Renal pelvis (tissue), 4 donors: ENCODE data around the gene GNB1L. TPM values are rescaled to one million over a fixed set of nuclear protein-coding genes. Genes with fewer than 3 reads are reported as not detected.
"Not testable (repeated sequence)": the region's sequence is repeated elsewhere in the genome, so short reads cannot be mapped to it uniquely, and the experiment has no call there.

ENCODE experiments used
- DNase-seq: peaks from one replicate; pipeline ENCODE4 v3.0.0-alpha.2; 2013
- polyA plus RNA-seq, 3 donors: library from polyadenylated mRNA; unstranded; fragments of 120-200 nt; gene quantifications; one replicate each; pipeline ENCODE4 v1.2.1, GENCODE V29; 2013; ENCODE audit not compliant: insufficient read length in 3 of 3

The GNB1L gene
- polyA plus RNA-seq, 3 donors: 5.6 to 8.3 (median 7.2) TPM

DNA sequence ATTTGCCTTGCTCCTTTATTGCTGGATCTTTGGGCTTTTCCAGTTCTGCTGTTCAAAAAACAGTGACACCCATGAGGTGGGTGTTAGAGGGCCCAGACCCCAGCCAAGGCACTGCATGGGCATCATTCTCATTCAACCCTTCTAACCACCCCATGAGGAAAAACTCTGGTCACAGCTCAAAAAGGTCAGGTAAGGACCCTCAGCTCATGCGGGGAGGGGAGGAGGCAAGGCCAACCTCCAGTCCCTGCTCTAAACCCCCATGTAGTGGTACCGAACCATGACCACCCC is 7.4 kb downstream of the GNB1L start:
- DNase-seq: no peak

GRCh38 chr22:19846620-19847344 is 7.9 kb downstream of the GNB1L start:
- no peak for DNase-seq

DNA sequence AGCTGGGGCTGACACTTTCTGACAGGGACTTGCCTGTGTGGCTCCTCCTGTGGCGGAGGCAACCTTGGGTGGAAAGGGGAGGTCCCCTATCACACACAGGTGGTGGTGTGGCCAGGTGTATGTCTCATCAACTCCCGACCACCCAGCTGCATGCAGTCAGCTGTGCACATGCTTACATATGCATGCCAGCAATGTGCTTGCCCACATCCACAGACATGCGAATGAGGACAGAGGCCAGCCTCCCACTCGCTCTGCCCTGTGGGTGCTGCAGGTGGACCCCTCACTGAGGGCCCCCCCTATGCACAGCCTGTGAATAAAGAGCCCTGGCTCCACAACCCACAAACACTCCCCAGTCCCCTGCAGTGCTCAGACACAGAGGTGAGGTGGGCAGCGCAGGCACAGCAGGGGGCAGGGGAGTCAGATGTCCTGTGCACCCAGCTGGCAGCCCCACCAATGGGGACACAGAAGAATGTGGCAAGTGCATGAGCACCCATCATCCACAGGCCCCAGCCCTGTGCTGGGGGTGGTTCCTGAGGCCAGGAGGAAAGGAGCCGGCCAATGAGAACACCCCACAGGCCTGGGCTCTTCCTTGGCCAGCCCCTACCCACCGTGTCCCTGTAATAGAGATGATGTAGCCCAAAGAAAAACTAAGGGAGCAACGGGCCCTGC is 9.5 kb downstream of the GNB1L start:
- DNase-seq: no peak

DNA sequence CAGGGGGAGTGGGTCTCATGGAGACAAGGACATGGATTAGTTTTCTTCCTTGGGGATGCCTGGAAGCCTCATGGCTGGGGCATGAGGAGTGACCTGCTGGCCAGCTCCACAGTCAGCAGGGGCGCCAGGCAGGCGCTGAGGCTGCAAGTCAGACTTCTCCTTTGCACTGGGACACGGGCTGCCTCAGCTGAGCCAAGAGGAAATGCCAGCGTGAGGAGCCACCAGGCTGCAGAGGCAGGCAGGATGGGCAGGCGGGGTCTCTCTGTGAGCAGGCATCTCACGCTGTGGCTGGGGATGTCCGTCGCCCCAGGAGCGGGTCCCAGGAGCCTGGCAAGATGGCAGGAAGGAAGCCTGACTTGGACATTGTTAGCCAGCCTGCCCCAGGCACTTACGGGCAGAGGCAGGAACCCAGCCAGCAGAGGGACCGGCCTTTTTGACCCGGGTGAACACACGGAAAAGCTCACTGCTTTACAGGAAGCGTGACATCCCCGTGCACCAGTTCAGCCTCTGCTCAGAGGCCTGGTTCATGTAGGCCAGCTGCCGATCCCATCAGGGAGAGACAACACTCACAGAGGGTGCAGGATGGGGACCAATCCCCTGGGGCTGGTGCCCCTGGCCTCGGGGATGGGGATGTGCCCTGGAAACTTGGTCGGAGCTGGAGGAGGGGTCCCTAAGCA is 10.2 kb downstream of the GNB1L start:
- DNase-seq: no peak

DNA sequence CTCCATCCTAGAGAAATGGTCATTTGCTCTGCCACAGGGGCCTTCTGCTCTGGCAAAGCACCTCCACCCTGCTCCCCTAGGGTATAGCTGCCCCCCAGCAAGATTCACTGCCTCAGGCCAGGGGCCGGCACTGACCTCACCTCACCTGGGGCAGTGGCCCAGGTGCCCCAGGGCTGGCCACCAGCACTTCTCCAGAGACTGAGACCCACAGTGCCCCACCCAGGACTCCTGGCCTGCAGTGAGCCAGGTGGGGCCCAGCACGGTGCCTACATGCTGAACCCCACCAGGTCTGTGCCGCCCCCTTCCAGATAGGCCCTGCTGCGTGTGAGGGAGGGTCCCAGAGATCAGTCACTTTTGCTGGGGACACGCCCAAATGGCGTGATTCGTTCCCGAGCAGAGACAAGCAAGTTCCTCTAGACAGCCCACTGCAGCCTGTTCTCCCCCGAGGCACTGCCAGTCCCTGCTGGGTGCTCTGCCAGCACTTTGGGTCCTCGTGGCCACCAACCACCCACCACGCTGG is 10.8 kb downstream of the GNB1L start:
- no peak for DNase-seq

DNA sequence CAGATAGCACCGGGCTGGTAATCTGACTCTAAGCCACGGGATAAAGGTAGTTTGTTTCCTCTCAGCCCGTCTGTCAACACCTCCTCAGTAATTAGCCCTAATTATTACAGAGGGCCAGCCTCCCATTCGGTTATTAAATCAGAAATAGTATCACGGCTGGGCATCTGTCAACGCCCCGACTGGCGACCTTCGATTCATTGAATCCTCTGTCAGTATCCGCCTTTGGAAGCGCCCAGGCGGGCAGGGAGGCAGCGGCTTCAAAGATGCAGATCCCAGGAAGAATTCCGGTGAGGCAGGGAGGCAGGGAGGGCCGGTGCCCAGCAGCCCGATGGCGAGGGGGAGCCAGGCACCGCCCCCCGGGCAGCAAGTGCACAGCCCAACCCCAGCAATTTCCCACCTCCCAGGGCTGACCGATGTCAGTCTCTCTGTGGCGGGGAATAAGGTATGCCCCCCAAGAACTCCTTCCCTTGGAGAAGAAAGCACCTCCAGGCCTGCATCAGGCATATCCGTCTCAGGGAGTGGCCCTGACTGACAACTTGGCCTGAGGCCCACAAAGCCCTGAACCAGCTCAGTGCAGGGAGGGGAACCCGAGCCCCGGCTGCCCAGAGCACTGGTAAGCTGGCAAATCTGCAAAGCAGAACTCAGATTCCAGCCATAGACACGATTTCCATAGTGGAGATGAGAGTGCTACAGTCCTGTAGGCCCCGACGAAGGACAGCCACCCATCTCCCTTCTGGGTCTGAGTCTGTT is 11.4 kb downstream of the GNB1L start:
- DNase-seq: no peak

DNA sequence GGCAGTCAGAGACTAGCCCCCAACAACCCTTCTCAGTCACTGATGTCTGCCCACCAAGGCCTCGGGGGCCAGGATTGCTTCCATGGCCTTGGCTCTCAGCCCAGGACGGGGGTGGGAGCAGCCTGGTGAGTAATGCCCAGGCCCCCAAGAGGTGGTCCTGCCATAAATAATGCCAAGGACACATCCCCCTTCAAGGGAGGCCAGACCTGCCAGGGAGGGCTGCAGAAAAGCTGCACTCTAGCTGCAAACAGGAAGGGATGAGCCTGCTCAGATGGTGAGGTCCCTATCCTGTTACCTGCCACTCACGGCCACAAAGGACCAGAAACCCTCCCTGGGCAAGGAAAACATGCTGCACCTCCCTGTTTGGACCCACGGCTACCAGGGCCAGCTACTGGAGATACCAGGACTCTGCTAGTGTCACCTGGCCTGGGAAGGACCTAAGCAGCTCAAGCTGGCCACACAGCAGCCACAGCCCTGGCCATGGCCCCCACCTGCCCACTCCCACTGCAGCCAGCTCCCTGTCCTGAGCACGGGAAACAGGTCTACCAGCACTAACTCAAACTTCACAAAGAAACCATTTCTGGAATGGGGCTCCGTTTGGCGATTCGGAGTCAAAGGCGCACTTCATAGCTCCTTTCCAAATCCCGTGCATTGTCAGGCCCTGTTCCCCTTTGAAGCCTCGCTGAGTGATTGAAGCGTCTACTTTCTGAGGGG is 12.1 kb downstream of the GNB1L start:
- DNase-seq: no peak

DNA sequence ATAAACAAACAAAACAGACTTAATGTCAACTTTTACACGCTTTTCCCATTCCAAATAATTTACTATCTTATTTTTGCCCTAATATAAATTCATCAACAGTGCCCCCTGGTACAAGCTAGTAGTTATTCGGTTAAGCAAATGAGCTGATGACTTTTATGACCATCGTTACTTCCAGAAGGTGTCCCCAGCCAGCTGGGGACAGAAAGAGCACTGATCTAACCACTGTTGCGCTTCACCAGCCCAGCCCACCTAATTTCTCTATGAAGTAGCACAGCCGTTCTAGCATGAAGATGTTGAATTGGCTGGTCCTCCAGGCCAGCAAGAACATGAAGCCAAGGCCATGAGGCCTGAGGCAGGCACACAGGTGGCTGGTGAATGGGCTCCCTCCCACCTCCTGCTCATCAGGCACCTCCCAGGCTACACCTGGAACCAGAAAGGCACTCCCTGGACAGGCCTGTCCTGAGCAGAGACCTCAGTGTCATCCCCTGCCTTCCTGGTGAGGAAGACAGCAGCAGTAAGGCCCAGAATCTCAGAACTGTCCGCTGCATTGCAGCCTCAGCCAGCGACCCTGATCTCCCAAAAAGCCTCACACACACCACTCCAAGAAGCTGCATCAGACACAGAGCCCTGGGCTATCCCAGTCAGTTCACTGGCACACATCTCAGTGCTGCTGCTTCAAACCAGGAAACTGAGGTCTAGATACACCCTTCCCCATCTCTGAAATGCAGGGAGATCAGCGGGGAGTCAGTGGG is 12.9 kb downstream of the GNB1L start:
- DNase-seq: no peak

DNA sequence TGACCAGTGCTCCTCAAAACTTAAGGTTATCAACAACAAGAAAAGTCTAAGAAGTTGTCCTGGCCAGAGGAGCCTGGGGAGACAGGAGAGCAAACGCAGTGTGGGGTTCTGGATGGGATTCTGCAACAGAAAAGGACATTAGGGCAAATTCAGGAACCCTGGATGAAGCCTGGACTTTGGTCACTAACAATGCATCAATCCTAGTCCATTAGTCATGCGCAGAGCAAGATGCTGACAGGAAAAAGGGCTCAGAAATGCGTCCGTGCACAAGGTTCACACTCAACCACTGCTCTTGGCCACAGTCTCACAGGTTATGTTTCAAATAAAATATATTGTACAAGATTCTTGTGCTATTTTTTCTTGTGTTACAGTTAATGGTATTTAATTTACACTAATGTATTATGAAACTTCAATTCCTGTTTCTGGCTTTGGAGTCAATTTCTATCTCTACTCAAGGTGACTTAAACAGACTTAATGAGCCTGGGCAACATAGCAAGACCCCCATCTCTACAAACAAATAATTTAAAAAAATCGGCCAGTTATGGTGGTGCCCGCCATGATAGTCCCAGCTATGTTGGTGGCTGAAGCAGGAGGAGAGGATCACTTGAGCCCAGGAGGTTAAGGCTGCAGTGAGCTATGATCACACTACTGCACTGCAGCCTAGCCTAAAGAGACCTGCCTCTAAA is 13.6 kb downstream of the GNB1L start:
- DNase-seq: no peak

- no peak for DNase-seq
These were observed 14.6 kb downstream of the GNB1L start for GRCh38 chr22:19840059-19840458.

DNA sequence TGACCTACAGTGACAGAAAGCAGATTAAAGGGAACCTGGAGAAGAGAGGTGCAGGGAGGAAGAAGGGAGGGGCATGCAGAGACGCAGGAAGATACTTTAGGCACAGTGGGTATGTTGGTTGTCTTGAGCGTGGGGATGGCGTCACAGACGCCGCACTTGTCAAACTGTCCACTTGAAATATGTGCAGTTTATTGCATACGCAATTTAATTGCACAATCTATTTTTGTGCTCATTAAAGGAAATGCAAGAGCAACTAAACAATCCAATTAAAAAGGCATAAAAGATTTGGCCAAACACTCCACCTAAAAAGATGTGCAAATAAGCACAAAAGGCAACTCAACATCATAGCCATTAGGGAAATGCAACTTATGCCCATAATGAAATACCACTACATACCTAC is 16.8 kb downstream of the GNB1L start:
- no peak for DNase-seq

GRCh38 chr22:19836512-19836911 is 18.2 kb downstream of the GNB1L start:
- no peak for DNase-seq

DNA sequence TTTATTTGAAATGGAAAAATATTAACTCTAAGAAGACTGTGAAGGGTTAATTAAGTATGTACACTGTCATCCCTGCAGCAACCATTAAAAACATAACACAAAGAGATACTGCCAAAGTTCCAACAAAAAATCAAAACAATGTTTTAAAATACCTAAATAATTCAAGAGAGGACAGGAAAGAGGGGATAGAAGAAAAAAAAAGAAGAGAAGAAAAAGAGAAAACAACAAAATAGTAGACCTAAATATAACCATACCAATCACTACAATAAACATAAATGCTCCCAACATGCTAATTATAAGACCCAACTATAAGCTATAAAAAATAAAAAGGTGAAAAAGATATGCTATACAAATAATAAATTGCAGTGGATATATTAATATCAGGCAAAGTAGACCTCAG is 20.1 kb downstream of the GNB1L start:
- no peak for DNase-seq

- not testable (repeated sequence) for DNase-seq
These were observed 21.3 kb downstream of the GNB1L start for GRCh38 chr22:19833327-19833726.

DNA sequence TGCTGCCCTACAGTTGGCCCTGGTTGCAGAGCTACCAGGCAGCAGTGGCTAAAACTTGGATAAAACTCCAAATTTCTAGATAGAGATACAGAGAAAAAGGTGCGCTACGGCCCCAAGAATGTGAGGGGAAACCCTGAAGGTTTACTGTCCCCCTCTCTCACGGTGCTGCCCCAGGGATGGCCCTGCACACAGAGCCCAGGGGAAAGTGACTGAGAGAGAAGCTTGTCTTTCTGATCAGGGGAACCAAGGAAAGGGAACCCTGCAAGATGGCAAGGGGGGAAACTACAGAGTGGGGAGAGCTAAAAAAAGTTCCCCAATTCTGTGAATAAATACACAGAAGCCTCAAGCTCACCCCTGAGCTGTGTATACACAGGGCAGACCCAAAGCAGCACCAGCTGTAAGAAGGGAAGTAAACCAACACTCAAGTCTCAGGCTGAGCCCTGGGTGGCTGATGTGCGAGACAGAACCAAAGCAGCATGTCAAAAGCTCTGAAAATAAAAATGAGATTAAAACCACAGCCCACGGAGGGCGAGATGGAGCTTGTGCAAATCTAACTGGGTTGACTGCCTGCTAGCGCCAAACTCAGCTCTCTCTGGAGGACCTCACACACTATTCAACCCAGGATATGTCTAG is 22.1 kb downstream of the GNB1L start:
- no peak for DNase-seq

DNA sequence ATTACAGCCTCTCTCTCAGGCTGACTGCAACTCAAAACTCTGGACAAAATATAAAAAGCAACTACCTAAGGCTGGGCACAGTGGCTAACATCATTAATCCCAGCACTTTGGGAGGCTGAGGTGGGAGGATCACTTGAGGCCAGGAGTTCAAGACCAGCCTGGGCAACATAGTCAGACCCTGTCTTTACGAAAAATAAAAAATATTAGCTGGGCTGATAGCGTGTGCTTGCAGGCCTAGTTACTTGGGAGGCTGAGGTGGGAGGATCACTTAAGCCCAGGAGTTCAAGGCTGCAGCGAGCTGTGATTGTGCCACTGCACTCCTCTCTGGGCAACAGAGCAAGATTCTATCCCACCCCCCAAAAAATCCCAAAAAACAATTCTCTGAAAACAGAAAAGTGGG is 22.7 kb downstream of the GNB1L start:
- not testable (repeated sequence) for DNase-seq

GRCh38 chr22:19831016-19831415 is 23.7 kb downstream of the GNB1L start:
- no peak for DNase-seq

DNA sequence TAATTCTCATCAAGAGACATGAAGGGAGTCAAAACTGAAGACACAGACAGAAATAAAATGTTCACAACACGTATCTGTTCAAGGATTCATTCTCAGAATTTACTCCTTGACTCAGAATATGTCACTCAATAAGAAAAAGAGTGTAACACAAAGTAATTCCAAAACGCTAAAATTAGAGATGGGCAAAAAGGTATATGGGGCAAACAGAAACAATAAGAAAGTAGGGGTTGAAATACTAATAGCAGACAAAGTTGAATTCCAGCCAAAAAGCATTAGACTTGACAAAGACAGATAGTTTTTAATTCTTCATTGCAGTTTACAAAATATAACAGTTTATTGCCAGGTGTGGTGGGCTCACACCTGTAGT is 26.7 kb downstream of the GNB1L start:
- DNase-seq: no peak

- DNase-seq: no peak
These were observed 27.2 kb downstream of the GNB1L start for GRCh38 chr22:19827341-19828034.
